PFSK-1 (cell line): ENCODE data around the gene ATPAF1.

Experiments
- FOXP2 ChIP-seq: optimal IDR thresholded peaks from 2 replicates; pipeline ENCODE3; 2011; ENCODE audit warnings: borderline replicate concordance, control low read depth, inconsistent platforms; ENCODE audit not compliant: insufficient read depth; ENCODE audit errors: extremely low read length, extremely low read depth
- POLR2AphosphoS5 ChIP-seq: IDR thresholded peaks from 2 replicates; pipeline ENCODE4 v1.6.1; 2012; ENCODE audit warnings: low read depth, mild to moderate bottlenecking, control low read depth, low read length, moderate library complexity
- REST ChIP-seq, 2 experiments: IDR thresholded peaks; 2 replicates each; pipeline versions ENCODE4 v1.6.1 to v1.8.0; 2011 to 2012; ENCODE audit warnings: low read depth in 2 of 2, low read length in 2 of 2, control low read depth in 1 of 2, inconsistent platforms in 1 of 2, mild to moderate bottlenecking in 1 of 2, moderate library complexity in 1 of 2; ENCODE audit not compliant: insufficient read depth in 1 of 2
- SIN3A ChIP-seq: IDR thresholded peaks from 2 replicates; pipeline ENCODE4 v1.6.1; 2012; ENCODE audit warnings: mild to moderate bottlenecking, low read length, moderate library complexity, borderline replicate concordance; ENCODE audit not compliant: insufficient read depth
- TAF1 ChIP-seq: IDR thresholded peaks from 2 replicates; pipeline ENCODE4 v1.6.1; 2012; ENCODE audit warnings: low read length, control low read depth, borderline replicate concordance; ENCODE audit not compliant: insufficient read depth

The ATPAF1 gene

GRCh38 chr1:46642115-46642680 is 26.0 kb downstream of the ATPAF1 start:
- TF ChIP-seq FOXP2, result no peak
- no peak for TF ChIP-seq REST (IDR thresholded peaks at IDR 0.05; ENCODE audit: insufficient read depth in 1 of 2, low read depth in 2 of 2, low read length in 2 of 2)
- TF ChIP-seq TAF1, result no peak
- no peak for TF ChIP-seq SIN3A
- no peak for TF ChIP-seq POLR2AphosphoS5

- TF ChIP-seq TAF1, result no peak
These were observed 28.6 kb downstream of the ATPAF1 start for GRCh38 chr1:46639547-46639946.

- TF ChIP-seq FOXP2, result no peak
- no peak for TF ChIP-seq SIN3A
These were observed 29.2 kb downstream of the ATPAF1 start for GRCh38 chr1:46638921-46639320.

GRCh38 chr1:46637444-46638083 is 30.6 kb downstream of the ATPAF1 start:
- TF ChIP-seq FOXP2, result no peak
- no peak for TF ChIP-seq TAF1
- TF ChIP-seq POLR2AphosphoS5, result no peak
- TF ChIP-seq SIN3A, result no peak
- no peak for TF ChIP-seq REST (IDR thresholded peaks at IDR 0.05; ENCODE audit: insufficient read depth in 1 of 2, low read depth in 2 of 2, low read length in 2 of 2)

GRCh38 chr1:46635205-46635604 is 33.0 kb downstream of the ATPAF1 start:
- no peak for TF ChIP-seq TAF1
- no peak for TF ChIP-seq SIN3A
- TF ChIP-seq POLR2AphosphoS5, result no peak
- TF ChIP-seq REST (IDR thresholded peaks at IDR 0.05; ENCODE audit: insufficient read depth in 1 of 2, low read depth in 2 of 2, low read length in 2 of 2), result no peak
- no peak for TF ChIP-seq FOXP2

GRCh38 chr1:46630719-46631118 is 37.4 kb downstream of the ATPAF1 start:
- TF ChIP-seq TAF1, result no peak
